Esophagus squamous epithelium (tissue), 5 donors: ENCODE data around the gene MAS1. TPM values are rescaled to one million over a fixed set of nuclear protein-coding genes. Genes with fewer than 3 reads are reported as not detected.

Source experiments
- DNase-seq: peaks from one replicate; lab custom pipeline; 2025; lab: John Stamatoyannopoulos, UW
- H3K27ac ChIP-seq, 4 donors: fragments of 200-600 bp; sonication (generic); one replicate each; pipeline ENCODE4 v1.5.1; 2016 to 2019; ENCODE audit warnings: mild to moderate bottlenecking in 1 of 4
- H3K27me3 ChIP-seq, 4 donors: fragments of 200-600 bp; sonication (generic); 1 replicate in 3 of 4; 2 replicates in 1 of 4; pipeline versions ENCODE4 v1.5.1 to v1.6.0; 2017 to 2021; ENCODE audit warnings: antibody characterized with exemption in 1 of 4
- H3K36me3 ChIP-seq, 3 donors: fragments of 200-600 bp; sonication (generic); one replicate each; pipeline ENCODE4 v1.5.1; 2016 to 2019
- H3K4me1 ChIP-seq, 3 donors: fragments of 200-600 bp; sonication (generic); one replicate each; pipeline ENCODE4 v1.5.1; 2017 to 2019
- H3K4me3 ChIP-seq, 4 donors: fragments of 200-600 bp; sonication (generic); 1 replicate in 3 of 4; 2 replicates in 1 of 4; pipeline ENCODE4 v1.5.1; 2016 to 2019; ENCODE audit warnings: mild to moderate bottlenecking in 2 of 4, moderate library complexity in 1 of 4
- H3K9me3 ChIP-seq, 3 donors: fragments of 200-600 bp; sonication (generic); one replicate each; pipeline ENCODE4 v1.5.1; 2016 to 2019
- CTCF ChIP-seq, 6 experiments: fragments of 450-650 bp in 4 of 6; fragments of 200-600 bp in 2 of 6; sonication (generic) in 2 of 6; IDR thresholded peaks; one replicate each; pipeline ENCODE4 v1.5.1; 2016 to 2019; ENCODE audit warnings: antibody characterized with exemption in 6 of 6, mild to moderate bottlenecking in 4 of 6, moderate library complexity in 4 of 6
- POLR2A ChIP-seq, 4 donors: fragments of 450-650 bp; IDR thresholded peaks; one replicate each; pipeline ENCODE4 v1.6.1; 2017; ENCODE audit warnings: antibody characterized with exemption in 4 of 4, mild to moderate bottlenecking in 4 of 4, moderate library complexity in 3 of 4
- WGBS, 2 donors: methylation state at CpG; one replicate each; pipeline ENCODE4 v1.1.5; 2018; 5-methylcytosine and 5-hydroxymethylcytosine counted together
- intact Hi-C: fragments of 100-400 bp; cut with DNase I; formaldehyde crosslinking; loops from one replicate; pipeline ENCODE4 v1.15.0; 2022
- total RNA-seq, 4 donors: library from RNA; depleted of rRNA; stranded (reverse); fragments of >200 nt; gene quantifications; one replicate each; pipeline ENCODE4 v1.1.0, GENCODE V29; 2016
- donor health status: DM: yes; HTN: yes; CAD: no.

MAS1 gene
- total RNA-seq, 4 donors from 2014 or later = not detected

GRCh38 chr6:159878341-159878740, 12.4 kb upstream of the MAS1 start:
- intact Hi-C loops = no loop called here
- DNase-seq = no peak
- Histone ChIP-seq H3K9me3 (no peaks in the 10 kb centered on the region), H3K4me3 (no peak overlapping the region), H3K27ac (no peak overlapping the region), H3K36me3 (no peaks in the 10 kb centered on the region), H3K4me1 (no peaks in the 10 kb centered on the region), H3K27me3 (peaks cover 0 to 7% (median 0%) of the 10 kb centered on the region in 4 donors)
- 89 to 94% methylated on average over 4 to 6 of the region's 8 CpGs for WGBS, 2 donors
- TF ChIP-seq CTCF (IDR thresholded peaks at IDR 0.05) (no peak), POLR2A (IDR thresholded peaks at IDR 0.05) (no peak)

DNA sequence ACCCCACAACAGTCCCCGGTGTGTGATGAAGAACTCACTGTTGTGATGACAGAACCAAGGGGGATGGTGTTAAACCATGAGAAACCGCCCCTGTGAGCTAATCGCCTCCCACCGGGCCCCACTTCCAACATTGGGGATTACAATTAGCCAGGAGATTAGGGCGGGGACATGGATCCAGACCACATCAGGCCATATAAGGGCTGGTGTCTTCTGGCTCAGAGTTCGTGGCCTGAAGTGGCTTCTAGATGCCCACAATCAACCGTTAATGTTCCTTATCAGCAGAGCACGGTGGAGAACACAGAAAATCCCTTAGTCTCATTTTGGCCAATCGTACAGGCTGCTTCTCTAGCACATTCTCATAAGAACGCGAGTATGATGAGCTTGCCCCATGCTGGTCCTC, 10.9 kb upstream of the MAS1 start:
- no peak for DNase-seq
- no peak overlapping the region for H3K27ac ChIP-seq
- 73 to 81% methylated on average over 7 to 10 of the region's 11 CpGs for WGBS, 2 donors
- no peak for TF ChIP-seq CTCF (IDR thresholded peaks at IDR 0.05)
- no peak for TF ChIP-seq POLR2A (IDR thresholded peaks at IDR 0.05)
- no peak overlapping the region for H3K4me3 ChIP-seq
- peaks cover 0 to 7% (median 0%) of the 10 kb centered on the region in 4 donors for H3K27me3 ChIP-seq
- intact Hi-C loops = no loop called here
- H3K36me3 ChIP-seq = no peaks in the 10 kb centered on the region
- H3K9me3 ChIP-seq = no peaks in the 10 kb centered on the region
- H3K4me1 ChIP-seq = no peaks in the 10 kb centered on the region

DNA sequence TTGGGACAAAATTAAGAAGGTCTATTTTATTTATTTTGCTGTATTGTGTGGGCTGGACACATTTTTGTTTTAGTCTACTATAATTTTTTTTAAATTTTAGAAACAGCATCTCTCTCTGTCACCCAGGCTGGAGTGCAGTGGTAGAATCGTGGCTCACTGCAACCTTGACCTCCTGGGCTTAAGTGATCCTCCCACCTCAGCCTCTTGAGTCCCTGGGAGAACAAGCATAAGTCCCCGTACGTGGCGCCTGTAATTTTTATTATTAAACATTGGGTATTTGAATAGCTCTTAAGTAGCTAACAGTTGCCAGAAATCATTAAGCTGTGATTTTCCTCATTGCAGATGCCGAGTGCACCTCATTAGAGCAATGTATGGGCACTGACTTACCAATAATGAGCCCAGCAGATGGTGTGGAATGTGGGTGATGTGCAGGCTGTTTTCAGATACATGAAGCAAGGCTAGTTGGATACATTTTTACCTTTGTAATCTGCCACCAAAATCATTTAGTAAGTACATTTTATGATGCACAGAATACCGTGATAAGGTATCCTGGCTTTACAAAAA, 10.3 kb upstream of the MAS1 start:
- TF ChIP-seq CTCF (IDR thresholded peaks at IDR 0.05) (no peak), POLR2A (IDR thresholded peaks at IDR 0.05) (no peak)
- Histone ChIP-seq H3K4me3 (no peak overlapping the region), H3K36me3 (no peaks in the 10 kb centered on the region), H3K27ac (no peak overlapping the region), H3K9me3 (no peaks in the 10 kb centered on the region), H3K4me1 (no peaks in the 10 kb centered on the region), H3K27me3 (peaks cover 0 to 7% (median 0%) of the 10 kb centered on the region in 4 donors)
- 75 to 82% methylated on average over 6 of the region's 6 CpGs for WGBS, 2 donors
- intact Hi-C loops = no loop called here
- DNase-seq = no peak

- H3K36me3 ChIP-seq = no peaks in the 10 kb centered on the region
- WGBS, 2 donors = 69 to 85% methylated on average over 4 of the region's 4 CpGs
- no peak for DNase-seq
- TF ChIP-seq CTCF (IDR thresholded peaks at IDR 0.05) = no peak
- TF ChIP-seq POLR2A (IDR thresholded peaks at IDR 0.05) = no peak
- intact Hi-C loops = no loop called here
- no peaks in the 10 kb centered on the region for H3K4me1 ChIP-seq
- H3K27ac ChIP-seq = no peak overlapping the region
- no peak overlapping the region for H3K4me3 ChIP-seq
- no peaks in the 10 kb centered on the region for H3K9me3 ChIP-seq
- H3K27me3 ChIP-seq = peaks cover 0 to 36% (median 0%) of the 10 kb centered on the region in 4 donors
Observed at GRCh38 chr6:159884720-159885119, 6.1 kb upstream of the MAS1 start.

- Histone ChIP-seq H3K36me3 (no peaks in the 10 kb centered on the region), H3K27me3 (peaks cover 0 to 47% (median 1%) of the 10 kb centered on the region in 4 donors), H3K9me3 (no peaks in the 10 kb centered on the region), H3K4me1 (no peaks in the 10 kb centered on the region), H3K4me3 (no peak overlapping the region), H3K27ac (no peak overlapping the region)
- TF ChIP-seq CTCF (IDR thresholded peaks at IDR 0.05) = no peak
- TF ChIP-seq POLR2A (IDR thresholded peaks at IDR 0.05) = no peak
- 80 to 81% methylated on average over 3 of the region's 3 CpGs for WGBS, 2 donors
- intact Hi-C loops = no loop called here
- DNase-seq = no peak
Observed at GRCh38 chr6:159886270-159886669, 4.5 kb upstream of the MAS1 start.
